ENCODE measurements around the gene SP110.

DNA sequence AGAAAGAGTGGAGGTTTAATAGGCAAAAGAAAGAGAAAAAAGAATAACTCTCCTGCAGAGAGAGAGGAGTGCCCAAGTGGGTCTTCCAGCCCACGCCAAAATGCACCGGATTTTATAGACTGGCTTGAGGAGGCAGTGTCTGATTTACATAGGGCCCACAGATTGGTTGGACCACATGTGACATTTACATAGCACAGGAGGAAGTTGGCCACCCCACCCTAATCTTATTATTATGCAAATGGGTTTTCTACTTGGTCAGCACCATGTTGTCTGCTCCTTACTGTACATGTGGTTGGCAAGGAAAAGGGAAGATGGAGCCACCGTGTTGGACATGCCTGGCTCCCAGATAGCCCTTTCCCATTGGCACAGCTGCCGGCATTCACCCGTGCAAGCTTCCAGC lies 56.8 kb downstream of the SP110 start:
- TF ChIP-seq, protein P1, sequence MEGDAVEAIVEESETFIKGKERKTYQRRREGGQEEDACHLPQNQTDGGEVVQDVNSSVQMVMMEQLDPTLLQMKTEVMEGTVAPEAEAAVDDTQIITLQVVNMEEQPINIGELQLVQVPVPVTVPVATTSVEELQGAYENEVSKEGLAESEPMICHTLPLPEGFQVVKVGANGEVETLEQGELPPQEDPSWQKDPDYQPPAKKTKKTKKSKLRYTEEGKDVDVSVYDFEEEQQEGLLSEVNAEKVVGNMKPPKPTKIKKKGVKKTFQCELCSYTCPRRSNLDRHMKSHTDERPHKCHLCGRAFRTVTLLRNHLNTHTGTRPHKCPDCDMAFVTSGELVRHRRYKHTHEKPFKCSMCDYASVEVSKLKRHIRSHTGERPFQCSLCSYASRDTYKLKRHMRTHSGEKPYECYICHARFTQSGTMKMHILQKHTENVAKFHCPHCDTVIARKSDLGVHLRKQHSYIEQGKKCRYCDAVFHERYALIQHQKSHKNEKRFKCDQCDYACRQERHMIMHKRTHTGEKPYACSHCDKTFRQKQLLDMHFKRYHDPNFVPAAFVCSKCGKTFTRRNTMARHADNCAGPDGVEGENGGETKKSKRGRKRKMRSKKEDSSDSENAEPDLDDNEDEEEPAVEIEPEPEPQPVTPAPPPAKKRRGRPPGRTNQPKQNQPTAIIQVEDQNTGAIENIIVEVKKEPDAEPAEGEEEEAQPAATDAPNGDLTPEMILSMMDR (IDR thresholded peaks at IDR 0.05) = no peak
- TF ChIP-seq POLR2A (IDR thresholded peaks at IDR 0.05) (no peak), EP300 (IDR thresholded peaks at IDR 0.05) (no peak)
